GM12874 (cell line): ENCODE results near the gene FSTL5.

Source experiments
- CTCF ChIP-seq: IDR thresholded peaks from 2 replicates; pipeline ENCODE4 v1.5.1; 2011; ENCODE audit warnings: low read depth, mild to moderate bottlenecking, control low read depth, low read length, moderate library complexity; ENCODE audit not compliant: insufficient read depth

FSTL5 gene

GRCh38 chr4:161653697-161654096 is 510.1 kb downstream of the FSTL5 start:
- no peak for TF ChIP-seq CTCF

DNA sequence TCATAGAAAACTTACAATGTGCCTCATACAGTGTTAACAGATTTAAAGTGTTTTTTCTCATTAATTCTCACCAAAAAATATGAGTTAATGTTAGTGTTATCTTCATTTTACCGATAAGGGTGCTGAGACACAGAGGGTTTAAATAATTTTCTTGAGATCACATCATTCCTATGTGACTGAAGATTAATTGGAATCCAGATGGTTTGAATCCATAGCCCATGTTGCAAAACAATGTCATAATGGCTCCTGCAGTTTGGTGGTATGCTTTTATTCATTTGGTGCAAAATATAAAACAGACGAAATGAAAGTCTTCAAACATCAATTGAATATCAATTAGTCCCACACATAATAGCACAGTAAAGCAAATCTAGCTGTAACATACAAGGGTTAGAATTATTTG is 512.2 kb downstream of the FSTL5 start:
- no peak for TF ChIP-seq CTCF

GRCh38 chr4:161650812-161651211 is 513.0 kb downstream of the FSTL5 start:
- TF ChIP-seq CTCF: no peak

DNA sequence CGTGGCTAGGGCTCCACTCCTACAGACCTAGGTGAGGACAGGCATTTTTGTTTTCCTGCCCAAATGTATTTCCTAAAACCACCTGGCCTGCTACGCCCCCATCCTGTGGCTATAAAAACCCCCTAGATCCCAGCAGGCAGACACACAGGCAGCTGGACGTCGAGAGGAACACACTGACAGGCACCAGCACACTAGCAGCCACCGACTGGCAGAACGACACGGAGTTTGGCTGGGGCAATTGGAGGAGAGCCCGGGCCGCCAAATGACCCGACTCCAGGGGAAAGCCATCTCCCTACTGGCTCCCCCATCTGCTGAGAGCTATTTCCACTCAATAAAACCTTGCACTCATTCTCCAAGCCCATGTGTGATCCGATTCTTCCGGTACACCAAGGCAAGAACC is 516.0 kb downstream of the FSTL5 start:
- TF ChIP-seq CTCF: no peak

GRCh38 chr4:161642708-161643107 is 521.1 kb downstream of the FSTL5 start:
- no peak for TF ChIP-seq CTCF

- TF ChIP-seq CTCF: no peak
Observed at GRCh38 chr4:161629694-161630441, 533.9 kb downstream of the FSTL5 start.

GRCh38 chr4:161604516-161605300 is 559.1 kb downstream of the FSTL5 start:
- no peak for TF ChIP-seq CTCF
